T-helper 22 cell (primary cell): ENCODE data around the gene NRK.
"Not testable (repeated sequence)": the region's sequence is repeated elsewhere in the genome, so short reads cannot be mapped to it uniquely, and the experiment has no call there.

ENCODE experiments used
- DNase-seq: peaks from one replicate; pipeline ENCODE4 v3.0.0-alpha.2; 2020; ENCODE audit warnings: low read depth

Gene NRK

GRCh38 chrX:105894721-105895120 is 72.4 kb downstream of the NRK start:
- no peak for DNase-seq

- DNase-seq, result no peak
These were observed 87.2 kb downstream of the NRK start for GRCh38 chrX:105909576-105909975.

DNA sequence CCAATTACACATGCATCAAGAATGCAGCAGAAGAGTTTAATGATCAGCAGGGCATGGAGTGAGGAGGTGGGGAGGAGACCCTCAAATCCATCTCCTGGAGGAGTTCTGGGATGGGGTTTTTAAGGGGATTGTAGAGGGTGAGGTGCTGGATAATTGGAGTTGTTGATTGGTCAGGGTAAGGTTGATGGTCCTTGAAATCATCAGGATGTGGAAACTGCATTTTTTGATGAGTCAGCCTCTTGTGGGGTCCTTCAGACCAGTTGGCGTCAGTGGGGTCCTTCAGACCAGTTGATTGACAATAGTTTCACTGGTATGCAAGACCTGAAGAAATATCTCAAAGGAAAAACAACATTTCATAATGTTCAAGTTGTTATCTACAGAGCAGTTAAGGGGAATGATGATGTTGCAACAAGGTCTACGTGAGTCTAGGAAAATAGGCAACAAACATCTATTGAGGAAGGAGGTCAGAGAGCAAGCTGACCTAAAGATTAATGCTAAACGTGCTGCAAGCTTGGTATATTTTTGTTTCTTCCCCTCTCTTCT is 88.3 kb downstream of the NRK start:
- DNase-seq, result no peak

- DNase-seq, result no peak
These were observed 122.9 kb downstream of the NRK start for GRCh38 chrX:105945266-105945665.

DNA sequence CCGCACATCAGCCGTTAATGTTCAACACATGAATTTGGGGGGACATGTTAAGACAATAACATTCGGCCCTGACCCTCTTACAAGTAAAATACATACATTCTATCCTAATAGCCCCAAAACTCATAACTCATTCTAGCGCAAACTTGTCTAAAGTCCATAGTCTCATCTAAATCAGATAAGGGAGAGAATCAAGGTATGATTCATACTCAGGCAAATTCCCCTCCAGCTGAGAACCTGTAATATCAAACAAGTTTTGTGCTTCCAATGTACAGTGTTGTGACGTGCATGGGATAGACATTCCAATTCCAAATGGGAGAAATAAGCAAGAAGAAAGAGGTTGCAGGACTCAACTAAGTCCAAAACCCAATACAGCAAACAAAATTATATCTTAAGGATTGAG is 147.1 kb downstream of the NRK start:
- DNase-seq, result no peak

DNA sequence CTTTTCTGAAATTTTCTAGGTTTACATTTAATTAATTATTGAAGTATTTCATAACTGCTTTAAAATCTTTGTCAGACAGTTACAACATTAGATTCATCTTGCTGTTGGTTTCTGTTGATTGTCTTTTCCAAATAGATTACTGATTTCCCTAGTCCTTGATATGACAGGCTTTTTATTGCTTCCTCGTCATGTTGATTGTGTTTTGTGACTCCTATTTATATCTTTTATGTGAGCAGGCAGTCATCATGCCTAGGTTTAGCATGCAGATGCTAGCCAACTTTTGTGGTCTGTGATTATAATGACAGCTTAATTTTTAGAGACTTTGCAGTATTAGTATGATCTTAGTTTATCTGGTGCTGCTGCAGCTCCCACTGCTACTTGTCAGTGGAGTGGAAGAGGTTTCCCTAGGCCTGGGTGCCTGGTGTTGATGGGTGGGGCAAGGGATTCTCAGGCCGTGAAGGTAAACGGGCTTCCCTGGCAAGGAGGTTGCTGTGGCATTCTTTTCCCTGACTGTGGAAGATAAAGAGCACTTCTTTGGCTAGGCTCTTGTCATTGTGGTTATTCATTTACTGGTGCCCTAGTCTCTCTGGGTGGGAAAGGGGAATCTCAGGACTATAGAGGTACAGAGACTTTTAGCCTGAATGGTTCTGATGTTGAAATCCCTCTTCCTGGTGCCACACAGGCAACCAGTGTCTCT is 150.5 kb downstream of the NRK start:
- no peak for DNase-seq

DNA sequence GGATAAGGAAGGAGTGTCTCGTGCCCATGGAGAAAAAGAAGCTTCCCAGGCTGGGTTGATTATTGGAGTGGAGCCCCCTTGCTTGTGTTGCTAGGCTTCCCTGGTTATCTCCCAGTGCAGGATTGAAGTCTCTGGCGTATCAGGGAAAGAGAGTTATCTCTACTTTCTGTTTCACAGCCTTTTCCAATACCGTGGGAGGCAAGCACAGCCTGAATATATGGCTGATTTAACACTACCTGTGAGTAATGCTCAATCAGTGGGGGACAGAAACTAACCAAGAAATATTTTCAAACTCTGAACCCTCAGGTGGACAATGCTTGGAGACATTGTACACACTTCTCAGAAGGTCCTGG is 151.0 kb downstream of the NRK start:
- no peak for DNase-seq

DNA sequence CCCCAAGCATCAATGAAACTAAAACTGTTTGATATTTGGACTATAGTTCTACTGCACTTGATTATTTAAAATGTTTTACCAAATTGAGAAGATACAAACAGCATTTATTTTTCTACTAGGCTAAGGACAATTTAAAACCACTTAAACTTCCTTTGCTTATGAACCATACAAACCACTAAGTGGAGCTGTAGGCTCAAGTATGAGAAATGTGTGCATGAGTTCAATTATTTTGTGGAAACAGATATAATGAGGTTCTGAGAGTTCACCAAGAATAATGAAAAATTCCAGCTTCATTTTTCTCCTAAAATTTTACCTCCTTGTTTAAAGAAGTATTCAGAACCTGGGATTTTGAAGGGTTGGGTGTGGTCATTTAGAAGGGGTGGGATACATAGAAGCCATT is 153.0 kb downstream of the NRK start:
- DNase-seq, result no peak

- no peak for DNase-seq
These were observed 159.6 kb downstream of the NRK start for GRCh38 chrX:105981772-105982485.

- DNase-seq, result not testable (repeated sequence)
These were observed 166.1 kb downstream of the NRK start for GRCh38 chrX:105988487-105988886.

DNA sequence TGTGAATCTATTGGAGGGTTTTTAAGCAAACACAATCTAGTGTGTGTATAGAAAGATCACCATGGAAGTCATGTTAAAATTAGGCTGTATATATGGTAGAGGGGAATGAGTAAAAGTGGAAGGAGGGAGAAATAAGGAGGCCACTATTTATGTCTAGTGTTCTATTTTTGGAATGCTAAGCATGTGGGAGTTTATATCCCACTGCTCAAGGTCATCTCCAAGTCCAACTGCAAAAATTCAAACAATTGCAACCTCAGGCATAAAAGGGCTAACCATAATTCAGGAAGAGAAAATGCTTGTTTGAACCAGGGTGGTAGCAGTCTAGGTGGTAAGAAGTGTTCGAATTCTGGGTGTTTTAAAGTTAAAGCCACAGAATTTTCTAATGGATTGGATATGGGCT is 177.0 kb downstream of the NRK start:
- no peak for DNase-seq

DNA sequence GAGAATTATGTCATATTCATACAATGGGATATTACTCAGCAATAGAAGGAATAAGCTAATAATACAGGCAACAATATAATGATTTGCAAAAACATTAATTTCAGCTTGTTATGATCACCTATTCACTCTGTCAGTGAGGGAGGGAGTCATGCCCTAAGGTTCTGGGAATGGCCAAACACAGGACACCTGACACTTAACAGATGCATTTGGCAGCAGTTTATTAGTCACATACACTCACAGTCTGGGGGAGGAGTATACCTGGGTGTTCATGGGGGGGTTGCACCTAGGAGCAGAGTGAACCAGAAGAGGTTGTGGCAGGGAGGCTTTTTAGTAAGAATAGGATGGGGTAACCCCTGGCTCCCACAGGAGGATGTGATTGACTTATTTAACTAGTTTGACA is 177.9 kb downstream of the NRK start:
- no peak for DNase-seq

DNA sequence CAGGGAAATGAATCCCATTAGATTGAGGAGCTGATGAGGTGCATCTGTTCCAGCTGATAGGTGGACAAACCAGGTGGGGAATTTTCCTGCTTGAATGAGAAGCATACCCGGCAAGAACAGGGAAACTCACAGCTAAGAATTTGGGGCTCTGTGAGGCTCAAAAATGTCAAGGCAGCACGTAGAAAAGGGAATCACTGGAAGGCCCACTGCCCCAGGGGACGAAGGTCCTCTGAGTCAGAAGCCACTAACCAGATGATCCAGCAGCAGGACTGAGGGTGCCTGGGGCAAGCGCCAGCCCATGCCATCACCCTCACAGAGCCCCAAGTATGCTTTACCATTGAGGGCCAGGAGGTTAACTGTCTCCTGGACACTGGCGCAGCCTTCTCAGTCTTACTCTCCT is 178.3 kb downstream of the NRK start:
- DNase-seq, result not testable (repeated sequence)

- DNase-seq, result no peak
These were observed 183.3 kb downstream of the NRK start for GRCh38 chrX:106005684-106006083.

- DNase-seq, result no peak
These were observed 185.5 kb downstream of the NRK start for GRCh38 chrX:106007815-106008214.
